ENCODE measurements around the gene ZNF451.

The ZNF451 gene

DNA sequence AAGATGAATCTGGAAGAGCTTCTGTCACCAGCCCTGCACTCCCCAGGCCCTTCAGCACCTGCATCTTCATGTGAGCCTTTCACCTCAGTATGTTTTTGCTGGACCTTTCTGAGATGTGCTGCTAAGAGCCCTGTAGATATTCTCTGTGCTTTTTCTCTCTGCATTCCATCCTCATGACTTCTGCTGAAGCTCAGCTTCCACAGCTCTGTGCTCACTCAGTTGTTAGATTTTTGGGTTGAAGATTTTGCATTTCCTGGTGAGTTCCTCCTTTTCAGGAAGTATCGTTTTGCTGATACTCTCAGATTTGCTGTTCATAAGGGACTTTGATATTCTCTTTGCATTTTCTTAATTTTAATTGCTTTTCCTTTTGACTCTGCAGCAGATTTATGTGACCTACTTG is 25.2 kb upstream of the ZNF451 start:
- no peak overlapping the region for H3K4me3 ChIP-seq (ENCODE audit: low read length)
- TF ChIP-seq, protein P1, sequence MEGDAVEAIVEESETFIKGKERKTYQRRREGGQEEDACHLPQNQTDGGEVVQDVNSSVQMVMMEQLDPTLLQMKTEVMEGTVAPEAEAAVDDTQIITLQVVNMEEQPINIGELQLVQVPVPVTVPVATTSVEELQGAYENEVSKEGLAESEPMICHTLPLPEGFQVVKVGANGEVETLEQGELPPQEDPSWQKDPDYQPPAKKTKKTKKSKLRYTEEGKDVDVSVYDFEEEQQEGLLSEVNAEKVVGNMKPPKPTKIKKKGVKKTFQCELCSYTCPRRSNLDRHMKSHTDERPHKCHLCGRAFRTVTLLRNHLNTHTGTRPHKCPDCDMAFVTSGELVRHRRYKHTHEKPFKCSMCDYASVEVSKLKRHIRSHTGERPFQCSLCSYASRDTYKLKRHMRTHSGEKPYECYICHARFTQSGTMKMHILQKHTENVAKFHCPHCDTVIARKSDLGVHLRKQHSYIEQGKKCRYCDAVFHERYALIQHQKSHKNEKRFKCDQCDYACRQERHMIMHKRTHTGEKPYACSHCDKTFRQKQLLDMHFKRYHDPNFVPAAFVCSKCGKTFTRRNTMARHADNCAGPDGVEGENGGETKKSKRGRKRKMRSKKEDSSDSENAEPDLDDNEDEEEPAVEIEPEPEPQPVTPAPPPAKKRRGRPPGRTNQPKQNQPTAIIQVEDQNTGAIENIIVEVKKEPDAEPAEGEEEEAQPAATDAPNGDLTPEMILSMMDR (conservative IDR thresholded peaks at IDR 0.05; ENCODE audit: low read depth, low read length): no peak
- no peak for DNase-seq (ENCODE audit: low read depth)

GRCh38 chr6:57068061-57068460 is 21.9 kb upstream of the ZNF451 start:
- TF ChIP-seq, protein P1 (conservative IDR thresholded peaks at IDR 0.05; ENCODE audit: low read depth, low read length): no peak
- no peak for DNase-seq (ENCODE audit: low read depth)
- H3K4me3 ChIP-seq (ENCODE audit: low read length): no peak overlapping the region

DNA sequence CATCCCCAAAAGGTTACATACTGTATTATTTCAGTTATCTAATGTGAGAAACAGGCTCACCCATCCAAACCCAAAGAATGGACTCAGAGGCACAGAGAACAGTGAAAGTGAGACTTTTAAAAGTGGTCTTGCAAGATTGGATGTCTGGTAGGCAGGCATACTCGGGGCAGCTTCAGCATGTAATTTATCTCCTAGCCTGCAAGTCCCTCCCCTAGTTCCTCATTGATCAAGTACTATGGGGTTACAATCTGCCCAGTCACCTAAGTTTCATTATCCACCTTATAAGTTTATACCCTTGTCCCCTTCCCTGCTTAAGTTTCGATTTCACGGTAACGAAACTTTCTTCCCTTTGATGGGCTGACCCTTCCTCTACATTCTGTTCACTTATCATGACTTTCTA is 20.8 kb upstream of the ZNF451 start:
- no peak for DNase-seq (ENCODE audit: low read depth)
- TF ChIP-seq, protein P1 (conservative IDR thresholded peaks at IDR 0.05; ENCODE audit: low read depth, low read length): no peak
- no peak overlapping the region for H3K4me3 ChIP-seq (ENCODE audit: low read length)

DNA sequence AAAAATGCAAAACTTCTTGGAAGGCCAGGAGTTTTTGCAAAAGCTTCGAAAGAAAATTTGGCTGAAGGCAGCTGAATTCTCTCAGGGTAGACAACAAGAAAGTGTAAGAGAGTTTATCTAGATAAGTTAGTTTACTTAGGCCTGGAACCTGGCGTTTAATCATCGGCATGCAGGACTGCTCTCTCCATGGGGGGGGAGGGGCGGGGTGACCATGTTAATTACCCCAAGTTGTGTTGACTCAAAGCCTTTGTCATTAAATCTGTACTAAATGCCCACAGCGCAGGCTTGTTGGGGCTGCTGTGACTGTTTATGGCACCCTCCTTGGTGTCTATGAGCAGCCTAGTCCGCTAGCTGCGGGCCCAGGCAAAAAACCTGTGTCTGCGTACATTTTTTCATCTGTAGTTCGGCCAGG is 20.1 kb upstream of the ZNF451 start:
- DNase-seq (ENCODE audit: low read depth): no peak
- H3K4me3 ChIP-seq (ENCODE audit: low read length): no peak overlapping the region
- TF ChIP-seq, protein P1 (conservative IDR thresholded peaks at IDR 0.05; ENCODE audit: low read depth, low read length): no peak

GRCh38 chr6:57072108-57072507 is 17.9 kb upstream of the ZNF451 start:
- TF ChIP-seq, protein P1 (conservative IDR thresholded peaks at IDR 0.05; ENCODE audit: low read depth, low read length): no peak

GRCh38 chr6:57074383-57074782 is 15.6 kb upstream of the ZNF451 start:
- no peak for DNase-seq (ENCODE audit: low read depth)
- no peak overlapping the region for H3K4me3 ChIP-seq (ENCODE audit: low read length)
- TF ChIP-seq, protein P1 (conservative IDR thresholded peaks at IDR 0.05; ENCODE audit: low read depth, low read length): no peak

More at GRCh38 chr6:57072108-57072507, 17.9 kb upstream of the ZNF451 start:
- no peak for DNase-seq (ENCODE audit: low read depth)
- no peak overlapping the region for H3K4me3 ChIP-seq (ENCODE audit: low read length)

- no peak for DNase-seq (ENCODE audit: low read depth)
- H3K4me3 ChIP-seq (ENCODE audit: low read length): no peak overlapping the region
- TF ChIP-seq, protein P1 (conservative IDR thresholded peaks at IDR 0.05; ENCODE audit: low read depth, low read length): no peak
Observed at GRCh38 chr6:57075092-57075491, 14.9 kb upstream of the ZNF451 start.

Measured in retinal pigment epithelial cell (primary cell).